HG02884 (cell line): ENCODE measurements around the gene TUG1.

Experiments
- ATAC-seq: cut with Tn5 transposase; IDR thresholded peaks from one replicate; pipeline ENCODE4 v1.9.1; 2021; ENCODE audit warnings: mild to moderate bottlenecking, moderate library complexity; ENCODE audit not compliant: unreplicated experiment

TUG1 gene

GRCh38 chr22:30968924-30969531 lies at the start of gene TUG1:
Gene TUG1, plus strand, starts transcription at chr22:30969265.
- ATAC-seq, result peak; percentile 91

DNA sequence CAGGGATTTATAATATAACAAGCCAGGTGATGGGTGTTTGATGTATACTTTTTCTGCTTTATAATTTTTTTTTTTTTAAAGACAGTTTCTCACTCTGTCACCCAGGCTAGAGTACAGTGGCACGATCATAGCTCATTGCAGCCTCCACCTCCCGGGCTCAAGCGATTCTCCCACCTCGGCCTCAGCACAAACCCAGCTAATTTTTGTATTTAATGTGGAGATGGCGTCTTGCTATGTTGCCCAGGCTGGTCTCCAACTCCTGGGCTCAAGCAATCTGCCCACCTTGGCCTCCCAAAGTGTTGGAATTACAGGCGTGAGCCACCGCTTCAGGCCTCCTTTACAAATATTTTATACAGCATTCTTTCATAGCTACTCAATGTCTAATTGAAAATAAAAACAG lies 49.1 kb upstream of the TUG1 start:
- no peak for ATAC-seq

GRCh38 chr22:30920407-30920806 lies 48.7 kb upstream of the TUG1 start:
- no peak for ATAC-seq

GRCh38 chr22:30921108-30921507 lies 48.0 kb upstream of the TUG1 start:
- ATAC-seq, result no peak

GRCh38 chr22:30922151-30922611 lies 46.9 kb upstream of the TUG1 start:
- no peak for ATAC-seq

DNA sequence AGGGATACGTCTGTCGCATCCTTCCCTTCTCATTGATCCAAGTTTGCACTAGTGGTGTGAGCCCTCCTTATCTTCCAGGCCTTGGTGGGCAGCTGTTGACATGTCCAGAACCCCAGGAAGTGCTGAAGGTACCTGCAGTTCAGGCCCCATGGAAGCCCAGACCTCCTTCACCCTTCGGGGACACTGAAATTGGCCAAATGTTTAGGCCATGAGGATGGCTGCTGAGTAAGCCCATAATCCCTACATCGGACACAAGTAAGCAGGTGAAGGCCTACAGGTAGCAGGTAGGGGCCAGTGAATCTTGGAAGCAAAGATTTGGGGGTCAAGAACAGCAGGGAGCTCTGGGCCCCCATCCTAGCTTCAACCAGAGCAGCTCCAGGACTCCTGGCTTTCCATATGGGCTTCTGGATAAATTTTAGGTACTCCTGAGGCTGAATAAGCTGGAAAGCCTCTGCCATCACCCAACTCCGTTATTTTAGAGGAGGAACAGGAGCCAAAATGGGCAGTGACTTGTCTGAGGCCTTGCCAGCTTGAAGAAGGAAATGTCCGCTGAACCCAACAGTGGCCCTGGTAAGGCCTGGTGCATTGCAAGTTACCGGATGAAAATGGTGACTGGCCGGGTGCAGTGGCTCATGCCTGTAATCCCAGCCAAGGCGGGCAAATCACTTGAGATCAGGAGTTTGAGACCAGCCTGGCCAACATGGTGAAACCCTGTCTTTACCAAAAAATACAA lies 45.7 kb upstream of the TUG1 start:
- no peak for ATAC-seq

- ATAC-seq, result no peak
Observed at GRCh38 chr22:30925667-30926066, 43.4 kb upstream of the TUG1 start.

- no peak for ATAC-seq
Observed at GRCh38 chr22:30926706-30927105, 42.4 kb upstream of the TUG1 start.

DNA sequence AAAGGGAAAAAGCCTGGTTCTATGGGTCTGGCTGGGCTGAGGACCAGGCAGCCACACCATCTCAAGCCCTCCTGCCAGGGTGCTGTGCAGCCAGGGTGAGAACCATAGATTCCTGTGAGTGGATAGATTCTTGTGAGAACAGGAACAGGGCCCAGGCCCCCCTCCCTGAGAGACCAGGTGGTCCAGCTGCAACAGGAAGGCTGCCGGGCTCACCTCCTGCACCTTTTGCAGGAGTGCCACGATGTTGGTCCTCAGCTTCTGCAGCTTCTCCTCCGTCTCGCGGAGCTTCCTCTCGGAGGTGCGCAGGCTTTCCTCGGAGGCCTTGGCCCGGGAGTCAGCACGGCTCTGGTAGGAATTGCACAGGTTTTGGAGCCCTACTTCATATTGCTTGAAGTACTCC lies 41.3 kb upstream of the TUG1 start:
- no peak for ATAC-seq

DNA sequence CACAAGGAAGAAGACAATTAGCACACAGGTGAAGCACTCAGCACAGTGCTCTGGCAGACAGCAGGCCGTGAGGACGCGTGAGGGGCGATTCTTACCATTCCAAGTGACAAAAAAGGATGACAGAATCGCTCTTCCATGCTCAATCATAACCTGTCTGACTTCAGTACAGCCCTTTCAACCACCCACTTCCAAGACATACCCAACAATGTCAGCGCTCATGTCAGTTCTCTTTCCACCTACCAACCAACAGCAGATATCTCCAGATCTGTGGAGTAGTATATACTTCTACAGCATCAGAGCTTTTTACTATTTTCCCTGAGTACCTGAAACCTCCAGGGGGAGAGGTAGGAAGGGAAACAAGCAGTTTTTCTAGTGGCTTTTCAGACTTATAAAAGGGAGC lies 40.7 kb upstream of the TUG1 start:
- ATAC-seq, result no peak

GRCh38 chr22:30930228-30930627 lies 38.8 kb upstream of the TUG1 start:
- ATAC-seq, result no peak

DNA sequence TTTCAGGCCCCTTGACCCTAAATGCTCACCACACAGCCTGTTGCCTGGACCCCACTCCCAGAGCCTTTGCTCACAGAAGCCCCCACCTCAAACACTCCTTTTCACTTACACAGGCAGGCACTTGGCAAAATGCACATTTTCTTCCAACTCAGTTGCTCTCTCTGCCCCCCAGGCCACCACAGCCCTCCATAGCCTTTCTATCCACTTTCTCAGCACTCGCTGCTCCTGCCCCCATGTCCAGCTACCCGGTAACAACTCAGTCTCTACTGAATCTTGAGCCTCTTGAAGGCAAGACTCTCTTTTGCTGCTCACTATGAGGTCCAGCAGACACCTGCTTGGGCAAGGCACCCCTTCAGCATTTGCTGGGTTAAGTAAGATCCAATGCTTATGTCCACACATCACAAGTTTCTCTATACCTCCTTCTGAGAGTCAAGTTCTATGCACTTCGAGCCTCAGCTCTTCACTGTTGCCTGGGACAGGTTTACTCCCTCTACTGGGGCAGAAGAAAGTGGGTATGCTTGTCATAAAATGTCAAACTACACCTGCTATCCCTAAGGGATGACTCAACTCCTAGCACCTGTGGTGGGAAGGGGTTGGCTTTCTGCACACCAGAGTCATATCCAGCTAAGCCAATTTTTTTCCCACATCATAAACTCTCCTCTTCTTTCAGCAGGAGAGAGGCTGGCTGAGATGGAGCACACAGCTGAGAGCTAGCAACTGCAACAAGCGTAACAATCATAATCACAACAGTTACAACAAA lies 37.3 kb upstream of the TUG1 start:
- no peak for ATAC-seq

DNA sequence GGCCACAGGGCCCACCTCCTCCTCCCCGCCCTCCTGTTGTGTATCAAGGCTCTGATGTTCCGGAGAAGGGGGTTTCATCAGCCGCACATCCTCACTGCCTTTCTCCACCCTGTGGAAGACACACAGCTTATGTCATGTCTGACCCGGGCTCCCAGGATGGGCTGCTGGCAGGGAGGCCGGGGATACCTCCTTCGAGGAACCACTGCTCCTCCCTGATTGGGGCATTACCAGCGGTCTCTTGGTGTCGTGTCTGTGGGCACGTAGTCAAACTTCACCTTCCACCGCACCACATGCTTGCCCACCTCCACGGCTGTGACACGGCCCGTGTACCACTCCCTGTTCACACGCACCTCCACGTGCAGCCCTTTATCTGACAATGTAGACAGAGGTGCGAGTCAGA lies 36.4 kb upstream of the TUG1 start:
- no peak for ATAC-seq

DNA sequence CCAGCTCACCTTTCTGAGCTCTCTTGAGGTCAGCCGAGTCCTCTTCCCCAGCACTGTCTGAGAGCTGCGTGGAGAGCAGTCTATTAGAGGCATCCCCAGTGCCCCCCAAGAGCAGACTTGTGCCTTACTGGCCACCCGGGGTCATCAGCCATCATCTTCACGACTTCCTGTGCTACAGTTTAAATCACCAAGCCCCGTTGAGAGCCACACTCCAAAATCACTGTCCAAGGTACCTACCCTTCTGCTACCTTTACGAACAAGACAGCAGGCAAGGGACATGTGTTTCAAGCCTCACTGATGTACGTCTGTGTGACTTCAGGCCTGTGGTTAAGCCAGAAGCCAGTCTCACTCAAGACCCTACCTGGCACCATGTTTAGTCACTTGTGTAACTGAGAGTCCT lies 35.6 kb upstream of the TUG1 start:
- no peak for ATAC-seq

- ATAC-seq, result no peak
Observed at GRCh38 chr22:30934053-30934452, 35.0 kb upstream of the TUG1 start.

- ATAC-seq, result no peak
Observed at GRCh38 chr22:30940685-30941362, 28.2 kb upstream of the TUG1 start.

GRCh38 chr22:30941363-30941740 lies 27.7 kb upstream of the TUG1 start:
- no peak for ATAC-seq

DNA sequence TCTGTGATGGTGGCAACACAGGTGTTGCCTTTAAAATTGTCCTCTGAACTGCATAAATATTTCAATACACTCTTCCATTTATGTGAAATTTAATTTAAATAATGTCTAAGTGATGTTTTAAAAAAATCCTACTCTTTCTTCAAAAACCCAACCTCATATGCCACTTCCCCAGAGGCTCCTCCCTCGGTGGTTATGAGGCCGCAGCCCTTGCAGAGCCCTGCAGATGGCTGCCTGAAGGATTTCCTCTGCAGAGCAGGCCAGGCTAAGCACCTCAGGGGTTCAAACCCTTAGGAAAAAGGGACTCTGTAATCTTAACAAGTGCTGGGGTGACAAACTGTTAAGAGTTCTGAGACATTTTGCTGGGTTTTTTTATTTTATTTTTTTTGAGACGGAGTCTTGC lies 25.7 kb upstream of the TUG1 start:
- ATAC-seq, result no peak

GRCh38 chr22:30944986-30945385 lies 24.1 kb upstream of the TUG1 start:
- ATAC-seq, result no peak

DNA sequence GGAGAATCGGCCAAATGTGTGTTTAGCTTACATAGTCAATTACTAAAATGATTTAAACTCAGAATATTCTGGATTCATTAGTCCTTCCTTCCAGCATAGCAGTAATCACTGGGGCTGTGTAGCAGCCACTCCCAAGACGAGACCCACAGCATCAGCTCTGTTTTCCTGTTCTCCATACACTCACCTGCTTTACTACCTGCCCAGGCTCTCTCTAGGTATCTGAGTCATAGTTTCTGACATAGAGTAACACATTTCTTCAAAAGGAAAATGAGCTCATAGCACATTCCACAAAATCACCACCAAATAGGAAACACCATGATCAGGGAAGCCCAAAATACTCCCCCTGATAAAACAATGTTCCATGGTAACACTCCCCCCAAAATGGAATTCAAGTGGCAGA lies 23.4 kb upstream of the TUG1 start:
- no peak for ATAC-seq

DNA sequence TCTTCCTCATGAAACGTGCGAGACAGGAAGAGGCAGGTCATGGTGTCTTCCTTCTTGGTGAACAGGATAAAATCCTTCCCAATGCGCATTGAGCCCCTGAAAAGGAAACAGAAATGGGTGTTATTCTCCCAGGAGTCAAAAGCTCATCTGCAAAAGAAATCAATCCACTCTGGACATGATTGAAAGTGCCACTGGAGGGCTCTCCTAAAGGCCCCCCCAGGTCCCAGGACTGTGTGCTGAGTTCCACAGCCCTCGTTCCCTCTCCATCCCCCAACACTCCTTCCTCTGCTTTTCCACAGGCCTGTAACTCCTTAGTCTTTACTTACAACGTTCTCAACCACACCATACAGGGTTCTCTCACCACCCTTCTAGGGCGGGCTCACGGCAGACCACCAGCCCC lies 22.7 kb upstream of the TUG1 start:
- ATAC-seq, result no peak
